Stimulated activated CD4-positive, alpha-beta T cell treated with anti-CD3 and anti-CD28 coated beads, Interleukin-15, amount 100 ng/mL, for 1 hour (primary cell): ENCODE results near the gene CAMK2B.
"Not testable (repeated sequence)": the region's sequence is repeated elsewhere in the genome, so short reads cannot be mapped to it uniquely, and the experiment has no call there.

Source experiments
- DNase-seq, 2 donors: peaks; one replicate each; pipeline ENCODE4 v3.0.0-alpha.2; 2020; ENCODE audit warnings: low read depth in 1 of 2, low spot score in 1 of 2

CAMK2B gene

GRCh38 chr7:44173911-44174693, 151.3 kb downstream of the CAMK2B start:
- DNase-seq, result no peak

GRCh38 chr7:44172803-44173424, 152.5 kb downstream of the CAMK2B start:
- no peak for DNase-seq

GRCh38 chr7:44172352-44172751, 153.0 kb downstream of the CAMK2B start:
- no peak for DNase-seq

- not testable (repeated sequence) for DNase-seq
These were observed 153.5 kb downstream of the CAMK2B start for GRCh38 chr7:44171901-44172300.

GRCh38 chr7:44167920-44168319, 157.5 kb downstream of the CAMK2B start:
- no peak for DNase-seq
